Kidney (tissue), 14 donors: ENCODE results near the gene DLGAP4. TPM values are rescaled to one million over a fixed set of nuclear protein-coding genes. Genes with fewer than 3 reads are reported as not detected.

Experiments used
- DNase-seq, 5 donors: peaks; one replicate each; pipeline ENCODE4 v3.0.0-alpha.2; 2013 to 2020
- FAIRE-seq: peaks from 2 replicates; lab custom pipeline; 2012; peaks lifted over from hg19 to GRCh38; lab: Jason Lieb, UNC
- H3K27ac ChIP-seq, 2 donors: one replicate each; pipeline ENCODE4 v1.7.0; 2013; ENCODE audit warnings: low read depth in 2 of 2, low read length in 2 of 2, inconsistent platforms in 1 of 2
- H3K27me3 ChIP-seq: one replicate; pipeline ENCODE4 v1.7.1; 2013; ENCODE audit warnings: low read length, inconsistent platforms; ENCODE audit not compliant: control insufficient read depth, insufficient read depth
- H3K36me3 ChIP-seq, 3 donors: one replicate each; pipeline versions ENCODE4 v1.7.0 to v1.7.1; 2013; ENCODE audit warnings: low read length in 3 of 3, control low read depth in 1 of 3, inconsistent platforms in 1 of 3; ENCODE audit not compliant: insufficient read depth in 3 of 3, control insufficient read depth in 2 of 3
- H3K4me1 ChIP-seq, 3 donors: one replicate each; pipeline versions ENCODE4 v1.7.0 to v1.7.1; 2013; ENCODE audit warnings: low read length in 3 of 3, inconsistent platforms in 1 of 3, low read depth in 1 of 3; ENCODE audit not compliant: control insufficient read depth in 2 of 3, insufficient read depth in 2 of 3
- H3K4me3 ChIP-seq, 3 donors: one replicate each; pipeline versions ENCODE4 v1.7.0 to v1.8.1; 2013; ENCODE audit warnings: low read length in 3 of 3, control low read depth in 1 of 3, inconsistent platforms in 1 of 3
- H3K9ac ChIP-seq, 3 donors: one replicate each; pipeline versions ENCODE4 v1.7.0 to v1.7.1; 2013; ENCODE audit warnings: low read length in 3 of 3, control low read depth in 1 of 3, inconsistent platforms in 1 of 3
- H3K9me3 ChIP-seq, 3 donors: one replicate each; pipeline versions ENCODE4 v1.7.0 to v1.7.1; 2013; ENCODE audit warnings: low read length in 3 of 3, control low read depth in 1 of 3, inconsistent platforms in 1 of 3; ENCODE audit not compliant: control insufficient read depth in 2 of 3, insufficient read depth in 1 of 3
- CTCF ChIP-seq: IDR thresholded peaks from 3 replicates; pipeline ENCODE4 v1.5.1; 2012; ENCODE audit warnings: mild to moderate bottlenecking, moderate library complexity, borderline replicate concordance; ENCODE audit not compliant: insufficient read depth; ENCODE audit errors: extremely low read depth
- intact Hi-C: fragments of 100-400 bp; cut with DNase I; formaldehyde crosslinking; loops from one replicate; pipeline ENCODE4 v1.11.1; 2022
- polyA plus RNA-seq: library from polyadenylated mRNA; stranded (reverse); fragments of 350-450 nt; fragmentation: Illumina TruSeq; extraction: RNeasy Lipid Tissue Mini Kit (QIAGEN cat#74804); gene quantifications from one replicate; pipeline ENCODE4 v1.2.3, GENCODE V29; 2014; ENCODE audit warnings: low read depth, low replicate concordance; ENCODE audit not compliant: insufficient read depth
- total RNA-seq: library from RNA; stranded (reverse); fragmentation: NEBNext Ultra II Directional; extraction: Animal tissue kit (Norgen Biotek cat#: 25700); gene quantifications from one replicate; pipeline ENCODE4 v1.2.1, GENCODE V29; 2021
- donor health status: control.
- donor health status: control.
- donor health status: control.
- donor health status: control.
- donor health status: control.
- donor health status: DM: yes; HTN: yes; CAD: no.
- donor health status: Normal renal cell carcinoma (clear cell type).

DLGAP4 gene
- total and polyA plus RNA-seq, 2 donors from 2014 or later = 19.6 to 62.4 TPM

GRCh38 chr20:36483209-36483918 is 177.2 kb downstream of the DLGAP4 start:
- DNase-seq (no peak), FAIRE-seq (no peak)
- Histone ChIP-seq H3K9me3 (no peaks in the 10 kb centered on the region), H3K4me1 (peaks cover 0 to 19% (median 15%) of the 10 kb centered on the region in 3 donors), H3K4me3 (no peak overlapping the region), H3K27me3 (no peaks in the 10 kb centered on the region), H3K36me3 (no peaks in the 10 kb centered on the region), H3K27ac (peak overlapping the region; percentile 29 to 32), H3K9ac (peak overlapping the region in 1 of 3 donors; percentile 2)
- intact Hi-C loops = no loop called here
- TF ChIP-seq CTCF = no peak

GRCh38 chr20:36483919-36484808 is 178.0 kb downstream of the DLGAP4 start:
- peak in 2 of 5 donors; percentile 24 to 46 for DNase-seq
- no peak for FAIRE-seq
- no peak for TF ChIP-seq CTCF
- intact Hi-C loops = no loop called here
- no peaks in the 10 kb centered on the region for H3K27me3 ChIP-seq
- peaks cover 0 to 2% (median 0%) of the 10 kb centered on the region in 3 donors for H3K36me3 ChIP-seq
- H3K9me3 ChIP-seq = no peaks in the 10 kb centered on the region
- peaks cover 0 to 19% (median 15%) of the 10 kb centered on the region in 3 donors for H3K4me1 ChIP-seq
- H3K4me3 ChIP-seq = no peak overlapping the region
- peak overlapping the region in 1 of 3 donors; percentile 40 for H3K9ac ChIP-seq
- H3K27ac ChIP-seq = peak overlapping the region; percentile 32 to 49

GRCh38 chr20:36485286-36485685 is 179.1 kb downstream of the DLGAP4 start:
- H3K9ac ChIP-seq = no peak overlapping the region

More at GRCh38 chr20:36485286-36485685, 179.1 kb downstream of the DLGAP4 start:
- FAIRE-seq (no peak), DNase-seq (no peak)
- TF ChIP-seq CTCF = no peak
- intact Hi-C loops = no loop called here
- peaks cover 0 to 2% (median 0%) of the 10 kb centered on the region in 3 donors for H3K36me3 ChIP-seq
- H3K4me3 ChIP-seq = no peak overlapping the region
- H3K4me1 ChIP-seq = peaks cover 0 to 19% (median 15%) of the 10 kb centered on the region in 3 donors
- no peaks in the 10 kb centered on the region for H3K27me3 ChIP-seq
- no peak overlapping the region for H3K27ac ChIP-seq
- H3K9me3 ChIP-seq = no peaks in the 10 kb centered on the region
